Psoas muscle (tissue), 8 donors: ENCODE data around the gene SBF2. TPM values are rescaled to one million over a fixed set of nuclear protein-coding genes. Genes with fewer than 3 reads are reported as not detected.

Experiments
- ATAC-seq, 4 donors: fragments of 200-7000 bp; cut with Tn5 transposase; one replicate each; pipeline ENCODE4 v1.9.1; 2020; ENCODE audit warnings: moderate library complexity in 3 of 4, mild to moderate bottlenecking in 2 of 4
- DNase-seq, 2 donors: peaks; one replicate each; pipeline ENCODE4 v3.0.0-alpha.2; 2020
- H3K27ac ChIP-seq: fragments of 200-600 bp; one replicate; pipeline ENCODE4 v1.8.0; 2022
- H3K27me3 ChIP-seq, 3 donors: fragments of 200-600 bp in 1 of 3; one replicate each; pipeline versions ENCODE4 v1.6.1 to v1.8.0; 2013 to 2022; ENCODE audit warnings: low read length in 2 of 3, mild to moderate bottlenecking in 2 of 3, moderate library complexity in 1 of 3; ENCODE audit not compliant: insufficient read depth in 3 of 3
- H3K36me3 ChIP-seq, 2 donors: fragments of 200-600 bp in 1 of 2; one replicate each; pipeline versions ENCODE4 v1.6.1 to v1.8.0; 2013 to 2022; ENCODE audit warnings: low read depth in 1 of 2, mild to moderate bottlenecking in 1 of 2, moderate library complexity in 1 of 2; ENCODE audit not compliant: insufficient read depth in 1 of 2
- H3K4me1 ChIP-seq: fragments of 200-600 bp; one replicate; pipeline ENCODE4 v1.8.0; 2022
- H3K4me3 ChIP-seq: fragments of 200-600 bp; one replicate; pipeline ENCODE4 v1.8.0; 2022; ENCODE audit warnings: mild to moderate bottlenecking
- H3K9me3 ChIP-seq: fragments of 200-600 bp; one replicate; pipeline ENCODE4 v1.8.0; 2022
- CTCF ChIP-seq: fragments of 200-600 bp; IDR thresholded peaks from one replicate; pipeline ENCODE4 v1.8.0; 2022; ENCODE audit warnings: antibody characterized with exemption
- WGBS, 3 donors: extraction: QIAGEN DNeasy Blood & Tissue Kit; methylation state at CpG; one replicate each; pipeline versions ENCODE4 v1.1.6 to v1.1.7; 2013; 5-methylcytosine and 5-hydroxymethylcytosine counted together
- intact Hi-C, 2 donors: fragments of 100-400 bp; cut with DNase I; formaldehyde crosslinking; loops; one replicate each; pipeline versions ENCODE4 v1.11.0 to v1.14.2; 2022
- polyA plus RNA-seq, 3 donors: library from polyadenylated mRNA; stranded (reverse); fragments of 200-250 nt; gene quantifications; one replicate each; pipeline ENCODE4 v1.2.3, GENCODE V29; 2013
- total RNA-seq, 4 donors: library from RNA; stranded (reverse); fragmentation: NEBNext Ultra II Directional in 2 of 4; extraction: Animal tissue kit (Norgen Biotek cat#: 25700) in 2 of 4; gene quantifications; one replicate each; pipeline versions ENCODE4 v1.2.1 to v1.2.4, GENCODE V29; 2021 to 2023
- donor health status: healthy with polysubstance abuse.
- donor health status: DM: no; HTN: no; CAD: no; lungs with moderate emphysema.
- donor health status: Bipolar disorder and iron deficiency.
- donor health status: healthy.
- donor health status: DM: yes; HTN: yes; CAD: no.
- donor health status: DM: no; HTN: no; CAD: no.
- donor health status: DM: no; HTN: no; CAD: no.
- donor health status: DM: yes; HTN: yes; CAD: no.

Gene SBF2
- total and polyA plus RNA-seq, 7 donors = 3.3 to 12.6 (median 10.6) TPM

DNA sequence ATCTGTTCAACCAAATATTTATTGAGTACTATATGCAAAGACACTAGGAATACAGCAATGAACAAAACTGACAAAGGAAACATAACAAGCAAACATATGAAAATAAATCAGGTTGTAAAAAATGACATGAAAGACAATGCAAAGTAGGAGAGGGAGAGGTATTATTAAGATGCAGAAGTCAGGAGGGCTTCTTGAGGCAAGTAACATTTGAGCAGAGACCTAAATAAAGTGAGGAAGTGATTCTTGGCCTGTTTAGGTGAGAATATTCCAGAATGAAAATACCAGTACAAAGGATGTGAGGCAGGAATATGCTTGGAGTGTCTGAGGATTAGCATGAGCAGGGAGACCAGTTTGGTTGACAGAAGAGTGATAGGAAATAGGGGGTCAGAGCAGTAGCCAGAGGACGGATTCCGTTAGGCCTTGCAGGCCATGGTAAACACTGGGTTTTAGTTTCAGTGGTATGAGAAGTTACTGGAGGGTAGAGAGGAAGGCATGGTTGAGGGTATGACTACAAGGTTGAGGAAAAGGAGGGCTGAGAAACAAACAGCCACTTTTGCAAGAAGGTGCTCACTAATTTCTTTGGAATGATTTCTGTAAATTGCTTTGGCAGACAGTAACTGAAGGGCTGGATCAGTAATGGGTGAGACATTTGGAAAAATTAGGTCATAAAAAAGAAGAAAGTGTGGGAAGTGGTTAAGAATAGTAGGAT is 438.3 kb downstream of the SBF2 start:
- H3K9me3 ChIP-seq = no peaks in the 10 kb centered on the region
- intact Hi-C loops = no loop called here
- H3K4me1 ChIP-seq = no peaks in the 10 kb centered on the region
- WGBS, 3 donors = 87 to 97% (median 92%) methylated on average over 2 of the region's 2 CpGs
- H3K27me3 ChIP-seq = no peaks in the 10 kb centered on the region
- DNase-seq (no peak), ATAC-seq (no peak)
- H3K4me3 ChIP-seq = no peak overlapping the region
- no peak overlapping the region for H3K27ac ChIP-seq
- peaks cover 9 to 49% of the 10 kb centered on the region in 2 donors for H3K36me3 ChIP-seq
- TF ChIP-seq CTCF = no peak

- Histone ChIP-seq H3K27ac (no peak overlapping the region), H3K4me3 (no peak overlapping the region), H3K27me3 (no peaks in the 10 kb centered on the region), H3K9me3 (no peaks in the 10 kb centered on the region), H3K36me3 (peaks cover 9 to 65% of the 10 kb centered on the region in 2 donors), H3K4me1 (no peaks in the 10 kb centered on the region)
- ATAC-seq (no peak), DNase-seq (no peak)
- WGBS, 3 donors = 84 to 91% (median 89%) methylated on average over 1 of the region's 1 CpG
- TF ChIP-seq CTCF = no peak
- intact Hi-C loops = no loop called here
These were observed 440.0 kb downstream of the SBF2 start for GRCh38 chr11:9853929-9854552.

GRCh38 chr11:9852465-9852864 is 441.6 kb downstream of the SBF2 start:
- Histone ChIP-seq H3K9me3 (no peaks in the 10 kb centered on the region), H3K27me3 (no peaks in the 10 kb centered on the region), H3K27ac (no peak overlapping the region), H3K36me3 (peaks cover 9 to 65% of the 10 kb centered on the region in 2 donors), H3K4me3 (no peak overlapping the region), H3K4me1 (no peaks in the 10 kb centered on the region)
- no peak for TF ChIP-seq CTCF
- 79 to 97% (median 87%) methylated on average over 2 of the region's 2 CpGs for WGBS, 3 donors
- intact Hi-C loops = no loop called here
- ATAC-seq (no peak), DNase-seq (no peak)

DNA sequence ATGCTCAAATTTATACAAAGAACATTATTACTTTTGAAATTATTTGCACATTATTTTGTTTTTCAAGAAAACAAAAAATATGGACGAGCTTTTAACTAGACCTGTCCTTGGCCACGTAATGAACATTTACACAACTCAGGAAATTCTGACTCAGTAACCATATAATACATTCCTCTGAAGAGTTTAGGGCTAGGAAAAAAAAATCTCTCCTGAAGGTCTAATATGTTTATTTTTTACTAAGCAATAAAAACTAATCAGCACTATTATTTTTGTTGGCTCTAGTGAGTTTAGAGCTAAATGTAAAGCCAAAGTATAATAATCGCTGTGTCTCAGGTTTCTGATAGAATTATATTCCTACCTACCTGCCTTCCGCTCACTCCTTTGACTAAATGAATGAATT is 442.7 kb downstream of the SBF2 start:
- no peaks in the 10 kb centered on the region for H3K27me3 ChIP-seq
- WGBS, 3 donors = 70 to 85% (median 71%) methylated on average over 4 of the region's 4 CpGs
- peaks cover 14 to 72% of the 10 kb centered on the region in 2 donors for H3K36me3 ChIP-seq
- H3K27ac ChIP-seq = no peak overlapping the region
- intact Hi-C loops = no loop called here
- no peak overlapping the region for H3K4me3 ChIP-seq
- no peaks in the 10 kb centered on the region for H3K9me3 ChIP-seq
- no peaks in the 10 kb centered on the region for H3K4me1 ChIP-seq
- TF ChIP-seq CTCF = no peak
- ATAC-seq (no peak), DNase-seq (no peak)
